ENCODE results near the gene SLC41A3. TPM values are rescaled to one million over a fixed set of nuclear protein-coding genes. Genes with fewer than 3 reads are reported as not detected.
"Not testable (repeated sequence)": the region's sequence is repeated elsewhere in the genome, so short reads cannot be mapped to it uniquely, and the experiment has no call there.

Gene SLC41A3
- total and polyA plus RNA-seq, 12 donors, result 40.8 to 140 (median 74.4) TPM

DNA sequence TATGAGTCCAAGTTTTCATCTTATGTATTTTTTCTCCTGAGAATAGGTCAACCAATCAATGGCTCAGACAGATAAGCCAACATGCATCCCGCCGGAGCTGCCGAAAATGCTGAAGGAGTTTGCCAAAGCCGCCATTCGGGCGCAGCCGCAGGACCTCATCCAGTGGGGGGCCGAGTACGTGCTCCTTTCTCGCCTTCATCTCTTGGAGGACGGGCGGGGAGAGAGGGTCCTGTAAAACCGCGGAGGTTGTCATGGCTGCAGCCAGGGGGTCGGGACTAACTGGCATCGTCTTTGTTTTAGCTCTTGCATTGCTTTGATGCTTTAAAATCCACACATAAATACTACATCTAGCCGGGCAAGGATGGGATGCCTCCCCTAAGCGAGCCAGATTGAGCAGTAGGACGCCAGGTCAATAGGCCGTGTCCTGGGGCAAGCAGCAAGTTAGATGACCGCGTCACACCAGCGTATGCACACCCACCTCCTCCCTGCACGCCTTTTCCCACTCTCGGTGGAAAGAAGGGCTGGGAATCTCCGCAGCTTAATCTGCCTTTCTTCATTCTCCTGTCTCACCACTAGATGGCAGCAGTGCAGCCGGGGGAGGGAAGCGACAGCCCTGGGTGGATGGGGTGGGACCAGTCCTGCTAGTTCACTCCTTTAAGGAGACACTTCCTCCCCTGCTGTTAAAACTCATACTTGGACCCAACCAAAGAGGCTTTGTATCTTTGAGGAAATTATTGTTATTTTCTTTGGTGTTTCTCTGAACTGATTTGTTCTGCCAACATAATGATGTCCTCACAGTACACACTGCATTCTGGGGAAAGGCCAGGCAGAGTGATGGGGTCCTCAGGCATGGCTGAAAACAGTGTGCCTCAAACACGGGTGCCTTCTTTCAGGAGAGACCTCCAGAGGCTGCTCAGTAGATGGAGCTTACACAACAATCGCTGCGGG, 111.7 kb downstream of the SLC41A3 start:
- TF ChIP-seq, protein P1, sequence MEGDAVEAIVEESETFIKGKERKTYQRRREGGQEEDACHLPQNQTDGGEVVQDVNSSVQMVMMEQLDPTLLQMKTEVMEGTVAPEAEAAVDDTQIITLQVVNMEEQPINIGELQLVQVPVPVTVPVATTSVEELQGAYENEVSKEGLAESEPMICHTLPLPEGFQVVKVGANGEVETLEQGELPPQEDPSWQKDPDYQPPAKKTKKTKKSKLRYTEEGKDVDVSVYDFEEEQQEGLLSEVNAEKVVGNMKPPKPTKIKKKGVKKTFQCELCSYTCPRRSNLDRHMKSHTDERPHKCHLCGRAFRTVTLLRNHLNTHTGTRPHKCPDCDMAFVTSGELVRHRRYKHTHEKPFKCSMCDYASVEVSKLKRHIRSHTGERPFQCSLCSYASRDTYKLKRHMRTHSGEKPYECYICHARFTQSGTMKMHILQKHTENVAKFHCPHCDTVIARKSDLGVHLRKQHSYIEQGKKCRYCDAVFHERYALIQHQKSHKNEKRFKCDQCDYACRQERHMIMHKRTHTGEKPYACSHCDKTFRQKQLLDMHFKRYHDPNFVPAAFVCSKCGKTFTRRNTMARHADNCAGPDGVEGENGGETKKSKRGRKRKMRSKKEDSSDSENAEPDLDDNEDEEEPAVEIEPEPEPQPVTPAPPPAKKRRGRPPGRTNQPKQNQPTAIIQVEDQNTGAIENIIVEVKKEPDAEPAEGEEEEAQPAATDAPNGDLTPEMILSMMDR (IDR thresholded peaks at IDR 0.05), result peak; percentile 65 to 83 (median 68)
- DNase-seq, result peak; percentile 30 to 63 (median 37)
- WGBS, 4 donors, result 10% methylated on average over 20 to 29 of the region's 31 CpGs

DNA sequence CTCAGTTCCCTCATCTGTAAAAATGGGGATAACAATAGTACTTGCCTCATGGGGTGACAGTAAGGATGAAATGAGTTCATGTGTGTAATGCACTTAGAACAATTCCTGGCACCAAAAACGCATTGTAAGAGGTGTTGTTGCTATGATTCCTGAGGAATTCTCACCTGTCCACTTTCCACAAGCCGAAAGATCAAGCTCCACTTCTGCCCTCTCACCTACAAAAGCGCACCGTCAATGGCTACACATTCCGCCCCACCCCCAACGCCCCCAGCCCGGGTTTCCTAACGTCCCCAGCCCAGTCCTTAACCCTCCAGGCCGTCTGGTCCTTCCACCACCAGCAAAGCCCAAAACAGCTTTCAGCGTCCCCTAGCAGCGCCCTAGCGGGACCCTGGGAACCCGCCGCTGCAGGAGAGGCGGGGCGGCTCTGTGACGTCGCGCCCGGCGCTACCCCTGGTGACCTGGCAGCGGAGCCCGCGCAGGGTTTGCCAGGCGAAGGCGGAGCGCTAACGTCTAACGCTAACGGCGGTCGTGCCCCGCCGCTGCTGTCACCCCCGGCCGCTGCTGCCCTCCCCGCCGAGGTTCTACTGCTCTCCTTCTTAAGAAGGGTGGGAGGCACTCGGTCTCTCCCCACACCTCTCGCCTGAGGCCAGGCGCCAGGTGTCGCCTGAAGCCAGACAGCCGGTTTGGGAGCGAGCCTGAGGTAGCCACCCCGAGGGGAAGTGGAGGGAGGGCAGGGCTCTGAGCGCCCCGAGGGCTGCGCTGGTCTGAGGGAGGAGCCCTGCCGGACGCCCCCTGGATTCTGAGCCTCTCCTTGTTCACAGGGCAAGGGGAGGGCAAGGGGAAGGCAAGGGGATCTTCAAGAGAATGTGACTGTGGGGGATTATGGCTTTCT, 115.0 kb downstream of the SLC41A3 start, which contains the start of gene ROPN1B:
TSS of gene ROPN1B (plus strand) at position 478 of the 892 bp plus-strand sequence. CDS start 2,877 bp downstream, outside the sequence.
- DNase-seq; H3K4me1 ChIP-seq (replicated peaks in 1 of 2); H3K27me3 ChIP-seq; H3K36me3 ChIP-seq (replicated peaks in 1 of 2); H3K9me3 ChIP-seq (replicated peaks in 1 of 3); H3K4me3 ChIP-seq; H3K27ac ChIP-seq; intact Hi-C loops (cut with DNase I): not testable (repeated sequence)
- WGBS, 4 donors, result 6 to 35% (median 7%) methylated on average over 1 to 4 of the region's 50 CpGs; no CpG with 5 or more reads in 1 of the 4 donors

More for the DNA sequence above, 111.7 kb downstream of the SLC41A3 start:
- peak overlapping the region in 1 of 4 donors; percentile 17 for H3K4me3 ChIP-seq
- H3K9me3 ChIP-seq (replicated peaks in 1 of 3); H3K36me3 ChIP-seq (replicated peaks in 1 of 2); H3K27ac ChIP-seq; H3K27me3 ChIP-seq; H3K4me1 ChIP-seq (replicated peaks in 1 of 2): not testable (repeated sequence)
- intact Hi-C loops (cut with DNase I), result loop anchor here in 1 of 2 donors (10.0 kb wide), 1 partner anchor 243 kb away; no protein-coding TSS in a partner anchor

DNA sequence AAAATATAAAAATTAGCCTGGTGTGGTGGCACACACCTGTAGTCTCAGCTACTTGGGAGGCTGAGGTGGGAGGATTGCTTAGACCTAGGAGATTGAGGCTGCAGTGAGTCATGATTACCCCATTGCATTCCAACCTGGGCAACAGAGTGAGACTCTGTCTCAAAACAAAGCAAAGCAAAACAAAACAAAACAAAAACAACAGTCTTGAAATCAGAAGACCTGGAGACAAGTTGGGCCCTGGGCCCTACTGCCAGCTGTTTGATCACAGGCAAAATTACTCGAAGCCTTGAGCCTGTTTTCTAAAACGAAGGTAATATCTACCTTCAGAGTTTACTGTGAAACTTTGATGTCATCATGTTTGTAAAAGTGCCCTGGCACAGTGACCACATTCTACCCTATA, 115.8 kb downstream of the SLC41A3 start:
- H3K9me3 ChIP-seq (replicated peaks in 1 of 3); H3K4me1 ChIP-seq (replicated peaks in 1 of 2); H3K27ac ChIP-seq; H3K4me3 ChIP-seq; H3K36me3 ChIP-seq (replicated peaks in 1 of 2); DNase-seq; H3K27me3 ChIP-seq; intact Hi-C loops (cut with DNase I): not testable (repeated sequence)
- WGBS, 4 donors, result 89 to 95% (median 93%) methylated on average over 2 of the region's 2 CpGs

DNA sequence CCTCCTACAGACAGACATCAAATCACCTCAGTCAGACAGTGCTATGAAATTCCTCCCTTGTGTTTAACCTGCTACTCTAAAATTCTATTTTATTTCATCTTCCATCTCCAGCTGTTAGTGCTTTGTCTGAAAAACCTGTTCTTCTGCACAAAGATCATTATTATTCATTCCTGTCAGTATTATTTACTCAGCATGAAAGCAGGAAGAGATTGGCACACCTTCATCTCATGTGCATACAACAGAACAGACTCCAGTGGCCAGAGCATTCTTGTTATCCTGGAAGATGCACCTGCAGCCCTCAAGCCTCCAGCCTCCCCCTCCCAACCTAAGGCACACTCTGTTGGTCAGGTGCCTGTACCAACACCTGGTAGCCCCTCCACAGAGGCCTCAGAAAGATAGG, 116.8 kb downstream of the SLC41A3 start:
- H3K36me3 ChIP-seq (replicated peaks in 1 of 2), result no peaks in the 10 kb centered on the region
- no peak for DNase-seq
- H3K27ac ChIP-seq, result no peak overlapping the region
- H3K27me3 ChIP-seq, result no peaks in the 10 kb centered on the region
- intact Hi-C loops (cut with DNase I), result no loop called here
- peaks cover 2% of the 10 kb centered on the region in 2 donors for H3K4me1 ChIP-seq (replicated peaks in 1 of 2)
- TF ChIP-seq POLR2A (IDR thresholded peaks at IDR 0.05), result no peak
- TF ChIP-seq, protein P1 (IDR thresholded peaks at IDR 0.05), result no peak
- H3K9me3 ChIP-seq (replicated peaks in 1 of 3), result no peaks in the 10 kb centered on the region
- no peak overlapping the region for H3K4me3 ChIP-seq

DNA sequence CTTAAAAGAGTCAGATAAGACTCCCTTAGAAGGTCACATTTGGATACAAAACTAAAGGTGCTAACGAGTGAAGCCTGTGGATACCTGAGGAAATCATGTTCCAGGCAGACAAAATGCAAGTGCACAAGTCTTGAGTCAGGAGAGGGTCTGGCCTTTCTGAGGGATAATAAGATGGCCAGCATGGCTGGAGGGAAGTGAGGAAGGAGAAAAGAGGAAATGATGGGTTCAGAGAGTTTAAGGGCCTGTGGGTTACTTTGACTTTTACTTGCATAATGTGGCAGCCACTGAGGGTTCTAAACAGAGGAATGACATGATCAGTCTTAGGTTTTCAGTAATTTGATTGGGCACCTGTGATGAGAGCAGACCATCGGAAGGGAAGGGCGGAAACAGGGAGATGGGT, 118.4 kb downstream of the SLC41A3 start:
- TF ChIP-seq, protein P1 (IDR thresholded peaks at IDR 0.05), result no peak
- TF ChIP-seq POLR2A (IDR thresholded peaks at IDR 0.05), result no peak
- WGBS, 4 donors, result 88 to 94% (median 92%) methylated on average over 3 of the region's 3 CpGs
- no peaks in the 10 kb centered on the region for H3K4me1 ChIP-seq (replicated peaks in 1 of 2)
- H3K36me3 ChIP-seq (replicated peaks in 1 of 2), result no peaks in the 10 kb centered on the region
- no peak for DNase-seq
- intact Hi-C loops (cut with DNase I), result no loop called here
- no peaks in the 10 kb centered on the region for H3K27me3 ChIP-seq
- H3K27ac ChIP-seq, result no peak overlapping the region
- no peaks in the 10 kb centered on the region for H3K9me3 ChIP-seq (replicated peaks in 1 of 3)
- no peak overlapping the region for H3K4me3 ChIP-seq

DNA sequence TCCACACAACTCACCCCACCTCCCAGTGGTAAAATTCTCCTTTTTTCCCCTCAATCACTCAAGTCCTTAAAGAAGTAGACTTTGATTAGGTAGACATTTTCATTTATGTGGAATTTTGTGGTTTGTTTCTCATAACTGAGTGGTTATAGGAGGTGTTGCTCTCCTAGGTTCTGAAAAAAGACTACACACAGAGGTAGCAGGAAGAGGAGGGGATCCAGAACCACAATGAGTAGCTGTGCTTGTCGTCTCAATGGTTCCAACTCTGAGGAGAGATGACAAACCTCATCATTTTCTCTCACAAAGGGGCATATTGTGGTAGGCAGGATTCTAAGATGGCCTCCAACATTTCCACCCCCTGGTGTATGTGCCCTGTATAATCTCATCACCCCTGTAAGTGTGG, 120.1 kb downstream of the SLC41A3 start:
- intact Hi-C loops (cut with DNase I); H3K4me1 ChIP-seq (replicated peaks in 1 of 2); DNase-seq; H3K27ac ChIP-seq; H3K4me3 ChIP-seq; H3K27me3 ChIP-seq; H3K36me3 ChIP-seq (replicated peaks in 1 of 2); H3K9me3 ChIP-seq (replicated peaks in 1 of 3): not testable (repeated sequence)
- WGBS, 4 donors, result 59 to 83% (median 70%) methylated on average over 1 of the region's 1 CpG

All from adrenal gland (tissue), 12 donors.